ENCODE data around the gene EVA1C.

Gene EVA1C

GRCh38 chr21:32549440-32549839 lies 136.9 kb downstream of the EVA1C start:
- no peak overlapping the region for H2AFZ ChIP-seq (ENCODE audit: low read length)
- H3K4me2 ChIP-seq (ENCODE audit: low read depth, low read length, poor library complexity, severe bottlenecking): no peak overlapping the region
- H3K9me3 ChIP-seq (ENCODE audit: insufficient read depth, low read depth, low read length): no peaks in the 10 kb centered on the region
- no peaks in the 10 kb centered on the region for H3F3A ChIP-seq (ENCODE audit: low read depth)
- no peaks in the 10 kb centered on the region for H3K36me3 ChIP-seq (ENCODE audit: insufficient read depth, low read length)
- H3K27me3 ChIP-seq (ENCODE audit: insufficient read depth, low read length, poor library complexity, severe bottlenecking): no peaks in the 10 kb centered on the region
- H3K4me3 ChIP-seq (ENCODE audit: low read length, poor library complexity, severe bottlenecking): no peak overlapping the region
- no peaks in the 10 kb centered on the region for H3K4me1 ChIP-seq (ENCODE audit: insufficient read depth, low read length, poor library complexity, severe bottlenecking)
- H4K20me1 ChIP-seq (ENCODE audit: insufficient read depth, low read length, poor library complexity, severe bottlenecking): no peaks in the 10 kb centered on the region
- H3K79me2 ChIP-seq (ENCODE audit: insufficient read depth, low read length): no peaks in the 10 kb centered on the region
- no peak overlapping the region for H3K9ac ChIP-seq (ENCODE audit: low read depth, low read length, poor library complexity, severe bottlenecking)
- H3K9me2 ChIP-seq (replicated peaks; ENCODE audit: low read depth, low read length): no peaks in the 10 kb centered on the region
- TF ChIP-seq EZH2phosphoT487 (IDR thresholded peaks at IDR 0.05; ENCODE audit: borderline replicate concordance) (no peak), CTCF (conservative IDR thresholded peaks at IDR 0.05; ENCODE audit: low read length) (no peak)

GRCh38 chr21:32549886-32550285 lies 137.4 kb downstream of the EVA1C start:
- Histone ChIP-seq H3K4me1 (ENCODE audit: insufficient read depth, low read length, poor library complexity, severe bottlenecking) (no peaks in the 10 kb centered on the region), H3K4me3 (ENCODE audit: low read length, poor library complexity, severe bottlenecking) (no peak overlapping the region), H3K9ac (ENCODE audit: low read depth, low read length, poor library complexity, severe bottlenecking) (no peak overlapping the region), H3K27me3 (ENCODE audit: insufficient read depth, low read length, poor library complexity, severe bottlenecking) (no peaks in the 10 kb centered on the region), H2AFZ (ENCODE audit: low read length) (no peak overlapping the region), H3K4me2 (ENCODE audit: low read depth, low read length, poor library complexity, severe bottlenecking) (no peak overlapping the region), H3K9me2 (replicated peaks; ENCODE audit: low read depth, low read length) (no peaks in the 10 kb centered on the region), H3K36me3 (ENCODE audit: insufficient read depth, low read length) (no peaks in the 10 kb centered on the region), H4K20me1 (ENCODE audit: insufficient read depth, low read length, poor library complexity, severe bottlenecking) (no peaks in the 10 kb centered on the region), H3F3A (ENCODE audit: low read depth) (no peaks in the 10 kb centered on the region), H3K79me2 (ENCODE audit: insufficient read depth, low read length) (no peaks in the 10 kb centered on the region), H3K9me3 (ENCODE audit: insufficient read depth, low read depth, low read length) (no peaks in the 10 kb centered on the region)
- TF ChIP-seq CTCF (conservative IDR thresholded peaks at IDR 0.05; ENCODE audit: low read length): no peak
- TF ChIP-seq EZH2phosphoT487 (IDR thresholded peaks at IDR 0.05; ENCODE audit: borderline replicate concordance): no peak

- H3K4me1 ChIP-seq (ENCODE audit: insufficient read depth, low read length, poor library complexity, severe bottlenecking): no peaks in the 10 kb centered on the region
- no peaks in the 10 kb centered on the region for H3K36me3 ChIP-seq (ENCODE audit: insufficient read depth, low read length)
- H3K4me2 ChIP-seq (ENCODE audit: low read depth, low read length, poor library complexity, severe bottlenecking): no peak overlapping the region
- H3K4me3 ChIP-seq (ENCODE audit: low read length, poor library complexity, severe bottlenecking): no peak overlapping the region
- H3K9me2 ChIP-seq (replicated peaks; ENCODE audit: low read depth, low read length): no peaks in the 10 kb centered on the region
- H3K79me2 ChIP-seq (ENCODE audit: insufficient read depth, low read length): no peaks in the 10 kb centered on the region
- H2AFZ ChIP-seq (ENCODE audit: low read length): no peak overlapping the region
- no peak for TF ChIP-seq EZH2phosphoT487 (IDR thresholded peaks at IDR 0.05; ENCODE audit: borderline replicate concordance)
- no peak for TF ChIP-seq CTCF (conservative IDR thresholded peaks at IDR 0.05; ENCODE audit: low read length)
- no peaks in the 10 kb centered on the region for H3F3A ChIP-seq (ENCODE audit: low read depth)
- no peaks in the 10 kb centered on the region for H4K20me1 ChIP-seq (ENCODE audit: insufficient read depth, low read length, poor library complexity, severe bottlenecking)
- no peaks in the 10 kb centered on the region for H3K9me3 ChIP-seq (ENCODE audit: insufficient read depth, low read depth, low read length)
- H3K9ac ChIP-seq (ENCODE audit: low read depth, low read length, poor library complexity, severe bottlenecking): no peak overlapping the region
- no peaks in the 10 kb centered on the region for H3K27me3 ChIP-seq (ENCODE audit: insufficient read depth, low read length, poor library complexity, severe bottlenecking)
Measured at GRCh38 chr21:32554832-32555638, 142.5 kb downstream of the EVA1C start.
